Upper lobe of right lung (tissue), 1 donor: ENCODE measurements around the gene DIP2C. TPM values are rescaled to one million over a fixed set of nuclear protein-coding genes. Genes with fewer than 3 reads are reported as not detected.

Experiments
- ATAC-seq: fragments of 200-7000 bp; cut with Tn5 transposase; one replicate; pipeline ENCODE4 v1.9.1; 2020; ENCODE audit warnings: mild to moderate bottlenecking, moderate library complexity
- DNase-seq: peaks from one replicate; pipeline ENCODE4 v3.0.0-alpha.2; 2020
- H3K27ac ChIP-seq: fragments of 200-600 bp; one replicate; pipeline ENCODE4 v1.8.0; 2022
- H3K27me3 ChIP-seq: fragments of 200-600 bp; one replicate; pipeline ENCODE4 v1.8.0; 2022; ENCODE audit warnings: mild to moderate bottlenecking
- H3K36me3 ChIP-seq: fragments of 200-600 bp; one replicate; pipeline ENCODE4 v1.8.0; 2022
- H3K4me1 ChIP-seq: fragments of 200-600 bp; one replicate; pipeline ENCODE4 v1.8.0; 2022
- H3K4me3 ChIP-seq: fragments of 200-600 bp; one replicate; pipeline ENCODE4 v1.8.0; 2022; ENCODE audit warnings: mild to moderate bottlenecking
- H3K9me3 ChIP-seq: fragments of 200-600 bp; one replicate; pipeline ENCODE4 v1.8.0; 2022
- intact Hi-C: fragments of 100-400 bp; cut with DNase I; formaldehyde crosslinking; loops from one replicate; pipeline ENCODE4 v1.11.0; 2022
- total RNA-seq: library from RNA; stranded (reverse); fragmentation: NEBNext Ultra II Directional; extraction: Animal tissue kit (Norgen Biotek cat#: 25700); gene quantifications from one replicate; pipeline ENCODE4 v1.2.1, GENCODE V29; 2021
- TF ChIP-seq, protein P1 (sequence below): fragments of 200-600 bp; IDR thresholded peaks from one replicate; pipeline ENCODE4 v1.8.0; 2022; ENCODE audit warnings: antibody characterized with exemption
- donor health status: DM: no; HTN: yes; CAD: no; lungs with severe emphysema.

The DIP2C gene
- total RNA-seq, 1 donor from 2014 or later: 17.3 TPM

- no peak for DNase-seq
Measured at GRCh38 chr10:380313-380940, 309.0 kb downstream of the DIP2C start.

GRCh38 chr10:378930-379704, 310.4 kb downstream of the DIP2C start:
- TF ChIP-seq, protein P1, sequence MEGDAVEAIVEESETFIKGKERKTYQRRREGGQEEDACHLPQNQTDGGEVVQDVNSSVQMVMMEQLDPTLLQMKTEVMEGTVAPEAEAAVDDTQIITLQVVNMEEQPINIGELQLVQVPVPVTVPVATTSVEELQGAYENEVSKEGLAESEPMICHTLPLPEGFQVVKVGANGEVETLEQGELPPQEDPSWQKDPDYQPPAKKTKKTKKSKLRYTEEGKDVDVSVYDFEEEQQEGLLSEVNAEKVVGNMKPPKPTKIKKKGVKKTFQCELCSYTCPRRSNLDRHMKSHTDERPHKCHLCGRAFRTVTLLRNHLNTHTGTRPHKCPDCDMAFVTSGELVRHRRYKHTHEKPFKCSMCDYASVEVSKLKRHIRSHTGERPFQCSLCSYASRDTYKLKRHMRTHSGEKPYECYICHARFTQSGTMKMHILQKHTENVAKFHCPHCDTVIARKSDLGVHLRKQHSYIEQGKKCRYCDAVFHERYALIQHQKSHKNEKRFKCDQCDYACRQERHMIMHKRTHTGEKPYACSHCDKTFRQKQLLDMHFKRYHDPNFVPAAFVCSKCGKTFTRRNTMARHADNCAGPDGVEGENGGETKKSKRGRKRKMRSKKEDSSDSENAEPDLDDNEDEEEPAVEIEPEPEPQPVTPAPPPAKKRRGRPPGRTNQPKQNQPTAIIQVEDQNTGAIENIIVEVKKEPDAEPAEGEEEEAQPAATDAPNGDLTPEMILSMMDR: no peak
- Histone ChIP-seq H3K27me3 (no peaks in the 10 kb centered on the region), H3K4me3 (no peak overlapping the region), H3K9me3 (no peaks in the 10 kb centered on the region), H3K36me3 (peaks cover 21% of the 10 kb centered on the region), H3K4me1 (no peaks in the 10 kb centered on the region), H3K27ac (no peak overlapping the region)
- peak; percentile 26 for DNase-seq
- intact Hi-C loops: no loop called here
- ATAC-seq: no peak

More at GRCh38 chr10:380313-380940, 309.0 kb downstream of the DIP2C start:
- H3K4me1 ChIP-seq: no peaks in the 10 kb centered on the region
- H3K9me3 ChIP-seq: no peaks in the 10 kb centered on the region
- H3K4me3 ChIP-seq: no peak overlapping the region
- no peak for ATAC-seq
- H3K27ac ChIP-seq: no peak overlapping the region
- H3K27me3 ChIP-seq: no peaks in the 10 kb centered on the region
- peaks cover 22% of the 10 kb centered on the region for H3K36me3 ChIP-seq
- TF ChIP-seq, protein P1: no peak
- intact Hi-C loops: no loop called here

GRCh38 chr10:378230-378929, 311.1 kb downstream of the DIP2C start:
- no peaks in the 10 kb centered on the region for H3K9me3 ChIP-seq
- intact Hi-C loops: no loop called here
- no peaks in the 10 kb centered on the region for H3K27me3 ChIP-seq
- ATAC-seq (no peak), DNase-seq (no peak)
- H3K4me3 ChIP-seq: no peak overlapping the region
- TF ChIP-seq, protein P1: no peak
- H3K27ac ChIP-seq: no peak overlapping the region
- H3K4me1 ChIP-seq: no peaks in the 10 kb centered on the region
- H3K36me3 ChIP-seq: peaks cover 17% of the 10 kb centered on the region

DNA sequence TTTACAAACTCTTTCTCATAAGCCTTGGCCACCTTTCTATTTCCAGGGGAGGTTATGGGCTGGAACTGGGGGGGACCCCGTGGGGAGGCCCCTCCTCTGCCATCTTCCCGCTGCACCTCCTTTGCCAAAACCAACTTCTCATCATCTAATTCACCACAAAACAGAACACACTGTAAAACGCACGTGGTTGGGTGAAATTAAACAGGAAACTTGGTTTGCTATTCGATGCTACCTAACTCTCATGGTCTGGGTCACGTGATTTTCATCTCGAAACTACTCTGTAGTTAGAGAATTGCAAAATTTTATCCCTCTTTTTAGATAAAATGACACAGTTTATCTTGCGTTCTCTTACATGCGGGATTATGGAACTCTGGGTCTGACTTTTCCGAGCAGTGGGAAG, 312.2 kb downstream of the DIP2C start:
- intact Hi-C loops: no loop called here
- H3K9me3 ChIP-seq: no peaks in the 10 kb centered on the region
- no peaks in the 10 kb centered on the region for H3K4me1 ChIP-seq
- no peak overlapping the region for H3K27ac ChIP-seq
- ATAC-seq (no peak), DNase-seq (no peak)
- TF ChIP-seq, protein P1: no peak
- peaks cover 10% of the 10 kb centered on the region for H3K36me3 ChIP-seq
- H3K4me3 ChIP-seq: no peak overlapping the region
- H3K27me3 ChIP-seq: no peaks in the 10 kb centered on the region

DNA sequence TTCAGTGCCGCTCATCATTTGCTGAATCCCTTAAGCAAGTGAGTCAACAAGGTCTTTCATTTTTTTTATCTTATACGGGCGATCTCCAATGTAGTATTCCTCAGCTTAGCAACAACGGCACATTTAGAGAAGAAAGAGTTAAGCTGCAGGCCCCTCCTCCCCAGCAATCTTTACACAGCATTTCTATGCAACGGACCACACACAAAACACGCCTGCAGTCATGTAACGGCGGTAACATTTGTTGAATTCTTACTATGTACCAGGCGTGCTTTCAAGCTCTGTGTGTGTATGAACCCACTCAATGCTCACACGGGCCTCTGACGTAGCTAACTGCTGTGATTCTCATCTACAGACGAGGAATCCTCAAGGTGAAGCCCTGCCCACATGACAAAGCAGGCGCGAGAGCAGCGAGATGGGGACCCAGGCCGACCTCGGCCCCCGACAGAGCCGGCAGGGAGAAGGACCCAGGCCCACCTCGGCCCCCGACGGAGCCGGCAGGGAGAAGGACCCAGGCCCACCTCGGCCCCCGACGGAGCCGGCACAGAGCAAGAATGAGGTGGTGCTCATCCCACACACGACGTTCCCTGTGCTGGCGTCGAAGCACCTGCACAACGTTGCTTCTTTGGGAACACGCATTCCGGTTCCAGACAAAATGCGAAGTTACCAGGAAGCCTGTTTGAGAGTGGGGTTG, 313.5 kb downstream of the DIP2C start:
- no peak overlapping the region for H3K27ac ChIP-seq

More for the DNA sequence above, 313.5 kb downstream of the DIP2C start:
- intact Hi-C loops: no loop called here
- H3K27me3 ChIP-seq: no peaks in the 10 kb centered on the region
- no peaks in the 10 kb centered on the region for H3K4me1 ChIP-seq
- TF ChIP-seq, protein P1: no peak
- no peaks in the 10 kb centered on the region for H3K9me3 ChIP-seq
- DNase-seq: no peak
- no peak for ATAC-seq
- no peak overlapping the region for H3K4me3 ChIP-seq
- H3K36me3 ChIP-seq: no peaks in the 10 kb centered on the region
